HG03066 (cell line): ENCODE results near the gene NGEF.
"Not testable (repeated sequence)": the region's sequence is repeated elsewhere in the genome, so short reads cannot be mapped to it uniquely, and the experiment has no call there.

Experiments
- ATAC-seq: cut with Tn5 transposase; IDR thresholded peaks from one replicate; pipeline ENCODE4 v1.9.1; 2021; ENCODE audit warnings: low read depth; ENCODE audit not compliant: unreplicated experiment

Gene NGEF, protein sequence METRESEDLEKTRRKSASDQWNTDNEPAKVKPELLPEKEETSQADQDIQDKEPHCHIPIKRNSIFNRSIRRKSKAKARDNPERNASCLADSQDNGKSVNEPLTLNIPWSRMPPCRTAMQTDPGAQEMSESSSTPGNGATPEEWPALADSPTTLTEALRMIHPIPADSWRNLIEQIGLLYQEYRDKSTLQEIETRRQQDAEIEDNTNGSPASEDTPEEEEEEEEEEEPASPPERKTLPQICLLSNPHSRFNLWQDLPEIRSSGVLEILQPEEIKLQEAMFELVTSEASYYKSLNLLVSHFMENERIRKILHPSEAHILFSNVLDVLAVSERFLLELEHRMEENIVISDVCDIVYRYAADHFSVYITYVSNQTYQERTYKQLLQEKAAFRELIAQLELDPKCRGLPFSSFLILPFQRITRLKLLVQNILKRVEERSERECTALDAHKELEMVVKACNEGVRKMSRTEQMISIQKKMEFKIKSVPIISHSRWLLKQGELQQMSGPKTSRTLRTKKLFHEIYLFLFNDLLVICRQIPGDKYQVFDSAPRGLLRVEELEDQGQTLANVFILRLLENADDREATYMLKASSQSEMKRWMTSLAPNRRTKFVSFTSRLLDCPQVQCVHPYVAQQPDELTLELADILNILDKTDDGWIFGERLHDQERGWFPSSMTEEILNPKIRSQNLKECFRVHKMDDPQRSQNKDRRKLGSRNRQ

DNA sequence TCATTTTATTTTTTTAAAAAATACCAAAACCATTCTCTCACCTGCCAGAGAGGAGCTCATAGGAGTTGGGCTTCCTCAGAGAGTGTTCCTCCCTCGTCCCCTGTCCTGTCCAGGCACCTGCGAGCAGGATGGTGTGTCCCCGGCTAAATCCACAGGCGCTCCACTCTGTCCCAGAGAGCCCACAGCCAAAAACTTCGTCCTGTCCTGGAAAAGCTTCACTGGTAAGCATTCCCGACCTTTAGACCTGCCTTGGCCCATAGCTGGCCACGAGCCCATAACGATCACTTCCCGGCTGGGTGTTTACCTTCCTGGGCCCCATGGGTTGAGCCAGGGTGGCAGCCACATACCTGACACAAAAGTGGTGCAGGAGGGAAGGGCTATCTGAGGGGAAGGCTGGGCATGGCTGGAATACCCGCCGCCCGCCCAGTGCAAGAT is at the start of gene NGEF:
NGEF (minus strand) TSS at position 230 of the 435 bp plus-strand sequence. CDS start 38,366 bp downstream, outside the sequence.
- ATAC-seq, result no peak

DNA sequence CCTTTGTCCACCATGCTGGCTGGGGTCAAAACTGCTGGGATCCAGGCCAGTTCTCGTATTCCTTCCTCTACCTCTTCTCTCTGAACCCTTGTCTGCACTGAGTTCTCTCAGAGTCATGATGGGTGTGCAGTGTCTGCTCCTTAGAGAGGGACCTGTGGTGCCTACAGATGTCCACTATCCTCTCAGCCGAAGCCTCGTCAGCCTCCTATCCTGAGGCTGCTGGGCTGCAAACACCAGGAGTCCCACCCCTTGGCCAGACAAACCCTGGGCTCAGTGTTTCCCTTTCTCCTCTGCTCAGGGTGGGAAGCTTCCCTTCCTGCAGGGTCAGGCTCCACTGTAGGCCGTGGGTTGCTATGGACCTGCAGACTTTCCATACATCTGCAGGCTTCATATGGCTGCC is 49.4 kb upstream of the NGEF start:
- no peak for ATAC-seq

DNA sequence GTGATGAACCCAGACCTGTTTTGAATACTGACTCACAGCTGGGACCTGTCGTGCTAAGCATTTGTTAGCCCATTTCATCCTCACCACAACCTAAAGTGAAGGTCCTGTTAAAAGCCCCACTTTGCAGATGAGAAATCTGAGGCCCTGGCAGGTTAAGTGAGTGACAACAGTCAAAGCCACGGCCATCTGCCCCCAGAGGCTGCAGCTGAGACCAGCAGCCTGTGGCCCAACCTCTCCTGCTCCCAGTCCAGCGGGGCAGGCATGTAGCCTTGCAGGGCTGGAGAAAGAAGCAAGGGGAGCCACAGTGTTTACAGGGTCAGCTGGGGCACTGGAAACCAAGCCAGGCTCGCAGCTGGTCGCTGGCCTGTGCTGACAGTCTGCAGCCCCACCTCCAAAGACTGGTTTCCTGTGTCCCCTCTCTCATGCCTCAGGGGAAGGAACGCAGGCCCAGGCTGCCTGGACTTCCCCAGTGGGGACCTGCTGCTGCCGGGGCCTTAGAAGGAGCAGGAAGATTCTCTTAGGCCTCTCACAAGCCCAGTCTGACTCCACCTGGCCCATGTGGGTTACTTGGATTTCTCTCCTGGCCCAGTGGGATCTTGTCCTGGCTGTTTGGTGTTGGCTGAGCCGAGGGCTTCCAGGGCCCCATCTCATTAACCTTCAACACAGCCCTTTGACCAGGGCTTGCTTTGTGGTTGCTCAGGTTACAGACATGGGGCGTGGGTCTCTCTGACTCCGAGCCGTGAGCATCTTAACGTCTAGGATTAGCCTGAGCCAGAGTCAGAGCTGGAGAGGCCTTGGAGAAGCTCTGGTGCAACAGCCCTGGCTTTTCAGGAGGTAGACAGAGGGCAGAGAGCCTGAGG is 48.8 kb upstream of the NGEF start:
- no peak for ATAC-seq

DNA sequence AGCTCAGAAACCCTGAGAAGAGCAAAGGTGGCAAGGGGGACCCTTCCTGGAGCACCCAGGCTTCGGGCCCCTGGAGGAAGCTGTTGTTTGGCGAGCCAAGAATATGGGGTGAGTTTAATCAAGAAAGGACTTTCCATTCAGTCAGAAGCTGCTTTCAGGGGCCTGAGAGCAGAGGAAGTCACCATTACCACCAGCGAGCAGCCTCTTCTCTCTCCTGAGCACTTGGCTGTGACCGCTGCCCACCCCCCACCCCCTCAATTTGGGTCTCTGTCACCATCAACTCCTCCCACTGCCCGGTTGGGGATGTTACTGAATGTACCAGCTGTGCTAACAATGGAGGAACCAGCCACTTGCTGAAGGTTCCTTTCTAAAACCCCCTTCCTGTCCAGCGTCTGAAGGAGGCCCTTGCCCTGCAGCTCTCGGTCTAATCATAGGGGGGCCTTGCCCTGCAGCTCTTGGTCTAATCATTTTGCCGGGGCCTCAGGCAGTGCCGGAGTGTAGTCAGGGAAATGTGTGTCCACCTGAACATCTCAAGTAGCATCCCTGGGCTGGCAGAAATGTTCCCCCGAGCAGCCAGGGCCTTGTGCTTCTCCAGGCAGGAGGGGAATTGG is 48.0 kb upstream of the NGEF start:
- ATAC-seq, result no peak

DNA sequence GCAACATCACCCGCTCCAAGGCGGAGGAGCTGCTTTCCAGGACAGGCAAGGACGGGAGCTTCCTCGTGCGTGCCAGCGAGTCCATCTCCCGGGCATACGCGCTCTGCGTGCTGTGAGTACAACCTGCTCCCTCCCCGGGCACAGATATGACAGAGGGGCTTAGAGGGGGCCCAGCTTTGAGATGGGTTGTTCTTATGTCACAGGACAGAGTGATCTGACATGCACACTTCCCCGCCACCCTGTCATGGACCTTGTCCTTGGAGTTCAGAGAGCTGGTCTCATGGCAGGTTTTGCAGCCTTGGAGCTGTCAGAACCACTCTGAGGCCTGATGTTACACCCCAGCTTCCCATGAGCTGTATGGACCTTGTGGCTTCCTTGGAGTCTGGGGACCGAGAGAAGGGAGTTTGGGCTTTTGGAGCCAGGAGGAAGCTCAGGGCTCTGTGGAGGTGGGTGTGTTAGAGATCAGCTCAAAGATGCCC is 47.5 kb upstream of the NGEF start:
- ATAC-seq, result no peak

DNA sequence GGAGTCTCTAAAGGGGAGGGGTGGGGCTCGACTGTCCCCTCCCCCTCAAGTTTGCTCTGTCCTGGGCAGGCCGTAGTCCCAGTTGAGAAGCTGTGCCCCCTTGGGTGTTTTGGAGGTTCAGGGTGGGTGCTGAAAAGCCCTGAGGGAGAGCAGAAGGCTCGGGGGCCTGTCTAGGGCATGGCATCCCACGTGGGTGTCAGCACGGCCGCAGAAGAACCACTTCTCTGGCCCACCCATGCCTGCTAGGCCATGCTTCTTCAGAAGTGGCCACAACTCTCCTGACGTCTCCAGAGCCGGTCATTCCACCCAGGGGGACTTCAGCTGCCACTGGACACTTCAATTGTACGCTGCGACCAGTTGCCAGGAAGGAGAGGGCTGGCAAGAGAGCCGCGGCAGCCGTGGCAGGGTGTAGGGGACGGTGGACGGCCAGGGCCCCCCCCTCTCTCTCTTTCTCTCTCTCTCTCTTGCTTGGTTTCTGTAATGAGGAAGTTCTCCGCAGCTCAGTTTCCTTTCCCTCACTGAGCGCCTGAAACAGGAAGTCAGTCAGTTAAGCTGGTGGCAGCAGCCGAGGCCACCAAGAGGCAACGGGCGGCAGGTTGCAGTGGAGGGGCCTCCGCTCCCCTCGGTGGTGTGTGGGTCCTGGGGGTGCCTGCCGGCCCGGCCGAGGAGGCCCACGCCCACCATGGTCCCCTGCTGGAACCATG is 46.9 kb upstream of the NGEF start, which contains the start of gene INPP5D:
INPP5D (plus strand) TSS at position 546 of the 704 bp plus-strand sequence; CDS start at position 683, 137 bp downstream.
- ATAC-seq, result peak; percentile 39

GRCh38 chr2:233059547-233059796 is 46.4 kb upstream of the NGEF start:
- no peak for ATAC-seq

DNA sequence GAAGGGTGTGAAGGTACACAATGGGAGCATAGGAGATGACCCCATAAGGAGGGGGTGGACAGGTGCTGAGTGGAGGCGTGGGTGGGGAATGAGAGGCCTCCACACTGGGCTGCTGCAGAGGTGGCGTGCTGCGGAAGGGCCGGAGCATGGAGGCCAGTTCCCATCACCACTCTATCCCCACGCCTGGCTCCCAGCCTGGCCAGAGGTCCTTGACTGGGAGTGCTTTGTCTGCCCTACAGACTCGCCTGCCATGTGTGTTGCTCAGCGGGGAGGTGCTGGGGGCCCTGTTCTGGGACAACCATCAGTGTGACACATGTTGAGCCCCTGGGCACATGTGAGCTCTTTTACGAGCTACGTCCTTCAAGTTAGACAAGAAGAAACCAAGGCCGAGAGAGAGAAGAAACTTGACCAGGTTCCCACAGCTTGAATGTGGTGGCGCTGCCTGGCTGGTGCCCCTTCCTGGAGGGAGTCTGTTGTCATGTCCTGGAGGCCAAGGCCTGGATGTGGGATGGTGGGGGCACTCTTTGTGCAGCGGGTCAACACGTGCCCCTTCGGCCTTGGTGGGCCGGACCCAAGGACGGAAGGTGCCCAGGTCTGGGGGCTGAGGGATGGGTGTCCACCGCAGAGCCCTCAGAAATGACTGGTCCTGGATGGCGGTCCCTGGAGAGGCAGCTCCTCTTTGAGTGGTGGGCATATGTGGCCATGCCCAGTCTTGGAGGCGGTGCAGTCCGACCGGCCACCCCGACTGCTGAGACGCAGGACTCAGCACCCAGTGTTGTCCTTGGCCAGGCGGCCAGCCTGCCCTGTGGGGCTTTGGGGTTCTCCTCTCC is 45.9 kb upstream of the NGEF start:
- ATAC-seq, result no peak

DNA sequence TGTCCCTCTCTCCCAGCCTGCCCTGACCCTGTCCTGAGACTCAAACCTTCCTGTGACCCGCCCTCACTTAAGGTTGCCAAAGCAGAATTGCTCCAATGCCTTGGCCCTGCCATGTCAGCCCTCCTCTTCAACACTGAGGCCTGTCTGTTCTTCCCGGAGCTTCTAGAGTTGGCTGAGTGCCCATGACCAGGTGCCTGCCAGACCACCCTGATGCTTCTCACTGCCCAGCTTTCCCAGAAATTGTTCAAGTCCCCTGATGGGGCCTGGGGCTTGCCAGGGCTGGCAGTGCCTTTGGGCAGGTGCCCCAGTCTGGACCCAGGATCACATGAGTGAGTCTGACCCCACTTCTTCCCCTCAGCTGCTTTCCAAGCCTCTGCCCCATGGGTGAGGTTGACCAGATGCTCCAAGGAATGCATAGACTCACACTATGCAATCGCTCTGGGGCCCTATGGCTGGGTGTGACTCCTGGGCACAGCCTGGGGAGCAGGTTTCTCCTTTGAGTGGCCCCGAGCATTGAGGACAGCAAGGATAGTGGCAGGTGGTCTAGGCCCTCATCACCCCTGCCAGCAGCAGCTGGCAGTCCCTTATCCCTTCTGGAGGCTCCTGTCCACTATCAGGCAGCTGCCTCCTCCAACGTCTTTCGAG is 44.0 kb upstream of the NGEF start:
- no peak for ATAC-seq

DNA sequence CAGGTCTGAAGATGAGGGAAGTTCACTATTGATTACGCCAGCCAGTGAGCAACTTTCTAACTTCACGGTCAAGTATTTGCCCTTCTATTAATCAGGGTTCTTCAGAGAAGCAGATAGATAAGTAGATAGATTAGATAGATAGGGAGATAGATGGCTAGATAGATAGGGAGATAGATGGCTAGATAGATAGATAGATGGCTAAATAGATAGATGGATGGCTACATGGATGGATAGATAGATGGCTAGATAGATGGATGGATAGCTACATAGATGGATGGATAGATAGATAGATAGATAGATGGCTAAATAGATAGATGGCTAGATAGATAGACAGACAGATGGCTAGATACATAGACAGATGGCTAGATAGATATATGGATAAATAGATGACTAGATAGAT is 42.3 kb upstream of the NGEF start:
- ATAC-seq, result no peak

GRCh38 chr2:233053928-233054784 is 41.1 kb upstream of the NGEF start:
- no peak for ATAC-seq

DNA sequence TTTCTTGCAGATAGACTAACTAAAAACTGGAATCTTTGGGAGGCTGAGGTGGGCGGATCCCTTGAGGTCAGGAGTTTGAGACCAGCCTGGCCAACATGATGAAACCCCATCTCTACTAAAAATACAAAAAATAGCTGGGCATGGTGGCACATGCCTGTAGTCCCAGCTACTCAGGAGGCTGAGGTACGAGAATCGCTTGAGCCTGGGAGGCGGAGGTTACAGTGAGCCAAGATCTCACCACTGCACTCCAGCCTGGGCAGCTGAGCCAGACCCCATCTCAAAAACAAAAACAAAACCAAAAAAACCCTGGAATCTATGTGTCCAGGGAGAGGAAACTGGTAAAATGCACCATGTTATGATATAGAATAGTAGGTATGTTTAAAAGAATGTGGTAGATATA is 39.5 kb upstream of the NGEF start:
- not testable (repeated sequence) for ATAC-seq

GRCh38 chr2:233051241-233052149 is 38.4 kb upstream of the NGEF start:
- no peak for ATAC-seq

DNA sequence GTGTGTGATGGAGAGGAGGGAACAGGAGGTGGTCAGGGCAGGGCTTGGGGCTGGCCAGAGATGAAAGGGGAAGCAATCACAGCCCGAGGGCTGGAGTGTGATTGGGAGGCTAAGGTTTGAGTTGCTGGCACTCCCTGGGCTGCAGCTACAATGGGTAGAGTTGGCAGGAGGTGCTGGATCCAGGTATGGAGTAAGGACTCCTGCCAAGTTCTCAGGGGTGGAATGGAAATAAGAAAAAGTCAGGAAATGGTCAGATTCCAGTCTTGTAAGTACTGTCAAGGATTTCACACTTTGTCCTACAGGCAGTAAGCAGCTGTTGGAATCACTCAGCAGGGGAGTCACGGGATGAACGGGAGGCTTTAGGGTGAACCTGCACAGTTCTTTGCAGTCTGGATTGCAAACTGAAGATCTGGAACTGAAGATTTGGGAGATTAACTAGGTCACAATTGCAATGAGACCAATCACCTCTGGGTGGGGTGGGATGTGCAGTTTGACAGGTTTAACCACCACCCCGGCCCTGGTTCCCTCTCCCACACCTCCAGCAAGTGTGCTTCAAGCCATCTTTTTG is 36.2 kb upstream of the NGEF start:
- ATAC-seq, result no peak

- ATAC-seq, result no peak
Measured at GRCh38 chr2:233048569-233049193, 35.6 kb upstream of the NGEF start.

- ATAC-seq, result no peak
Measured at GRCh38 chr2:233047667-233048066, 34.6 kb upstream of the NGEF start.
